Measurements from ENCODE around the gene CAMK2B.

The CAMK2B gene

DNA sequence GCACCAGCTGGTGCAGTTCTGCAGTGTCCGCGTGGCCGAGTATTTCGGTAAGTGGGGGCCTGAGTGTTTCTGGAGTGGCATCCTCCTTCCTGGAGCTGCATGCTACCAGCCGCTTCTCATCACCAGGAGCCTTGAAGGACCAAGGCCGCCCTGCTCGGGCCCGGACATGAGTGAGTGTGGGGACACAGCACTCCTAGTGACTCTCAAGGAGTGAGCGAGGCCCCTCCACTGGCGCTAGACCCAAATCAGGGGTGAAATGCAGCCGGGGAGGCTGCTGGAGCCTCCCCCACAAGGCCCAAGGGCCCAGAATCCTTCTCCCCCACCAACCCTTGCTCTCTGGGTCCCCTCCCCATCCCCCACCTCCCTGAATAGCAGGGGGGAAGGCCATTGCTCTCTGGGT is 48.0 kb downstream of the CAMK2B start:
- H3K36me3 ChIP-seq: no peaks in the 10 kb centered on the region
- no peak overlapping the region for H3K4me3 ChIP-seq
- H3K9me3 ChIP-seq (replicated peaks in 1 of 11): no peaks in the 10 kb centered on the region
- H3K27me3 ChIP-seq: no peaks in the 10 kb centered on the region
- H3K27ac ChIP-seq: no peak overlapping the region
- H4K20me1 ChIP-seq: peaks cover 0 to 6% (median 0%) of the 10 kb centered on the region in 11 experiments; a peak in 1 of 22 replicates
- peaks cover 6 to 32% (median 20%) of the 10 kb centered on the region in 10 experiments; a peak in 18 of 20 replicates for H3K4me1 ChIP-seq
- no peak for TF ChIP-seq Cebpa-rat (IDR thresholded peaks at IDR 0.05)
- H3K4me2 ChIP-seq: no peak overlapping the region
- H3K9ac ChIP-seq: no peak overlapping the region

DNA sequence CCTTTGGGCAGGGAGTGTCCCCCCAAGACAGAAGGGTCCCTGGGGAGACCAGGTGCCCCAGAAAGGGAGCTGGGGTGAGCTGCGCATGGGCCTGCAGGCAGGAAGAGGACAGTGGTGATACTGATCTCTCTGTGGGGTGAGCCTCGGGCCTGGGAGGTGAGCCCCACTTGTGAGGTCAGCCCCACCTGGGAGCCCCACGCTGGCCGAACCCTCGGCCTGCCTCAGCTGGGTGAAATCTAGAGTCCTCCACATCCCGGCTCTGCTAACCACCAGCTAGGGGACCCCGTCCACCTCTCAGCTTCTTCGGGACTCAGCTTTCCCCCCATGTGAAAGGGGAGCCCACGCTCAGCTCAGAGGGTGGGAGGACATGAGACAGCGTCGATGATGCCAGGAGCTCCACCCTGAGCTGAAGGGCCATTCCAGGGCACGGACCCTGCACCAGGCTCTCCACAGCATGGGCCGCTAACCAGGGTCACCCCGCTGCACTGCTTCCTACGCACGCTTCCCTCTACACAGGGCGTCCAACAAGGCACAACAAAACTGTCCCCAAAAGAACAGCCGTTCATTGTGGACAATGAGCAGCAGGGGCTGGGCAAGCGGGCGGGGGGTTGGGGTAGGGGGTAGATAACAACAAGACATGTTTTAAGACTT is 48.7 kb downstream of the CAMK2B start:
- Histone ChIP-seq H3K4me1 (peaks cover 0 to 31% (median 21%) of the 10 kb centered on the region in 10 experiments; a peak in 14 of 20 replicates), H3K27me3 (no peaks in the 10 kb centered on the region), H3K4me2 (peak overlapping the region in 2 of 11 experiments; percentile 16 to 41; a peak in 1 of 22 replicates), H3K27ac (no peak overlapping the region), H3K36me3 (no peaks in the 10 kb centered on the region), H3K9me3 (replicated peaks in 1 of 11) (no peaks in the 10 kb centered on the region), H3K9ac (no peak overlapping the region), H3K4me3 (no peak overlapping the region), H4K20me1 (0 out of 22 replicates have a peak, but pooled peaks cover 0 to 4% (median 0%) of the 10 kb centered on the region in 11 experiments)
- no peak for TF ChIP-seq Cebpa-rat (IDR thresholded peaks at IDR 0.05)

DNA sequence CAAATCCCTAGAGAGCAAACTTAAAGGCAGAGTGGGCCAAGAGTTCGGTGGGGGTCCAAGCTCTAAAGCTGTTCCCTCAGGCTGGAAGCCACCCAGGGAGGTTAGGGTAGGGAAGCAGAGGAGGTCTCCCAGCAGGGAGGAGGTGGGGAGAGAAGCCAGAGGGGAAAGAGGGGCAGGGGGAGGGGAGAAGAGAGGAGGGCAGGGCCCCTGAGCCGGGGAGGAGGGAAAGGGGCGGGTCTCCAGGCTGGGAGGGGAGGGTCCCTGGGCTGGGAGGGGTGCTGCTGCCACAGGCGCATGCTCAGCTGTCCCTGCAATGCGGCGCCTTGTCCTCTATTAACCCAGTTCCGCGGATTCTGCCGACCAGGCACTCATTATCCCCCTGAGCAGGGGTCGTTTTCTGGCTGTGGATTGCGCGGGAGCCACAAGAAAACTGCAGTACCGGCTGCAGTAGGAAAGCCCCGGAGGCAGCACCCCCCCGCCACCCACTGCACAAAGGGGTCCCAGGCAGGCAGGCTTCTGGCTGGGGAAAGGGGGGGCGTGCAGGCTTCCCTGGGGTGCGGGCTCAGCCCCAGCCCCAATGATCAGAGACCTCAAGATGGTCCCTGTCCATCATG is 49.3 kb downstream of the CAMK2B start:
- Histone ChIP-seq H3K4me3 (no peak overlapping the region), H3K27me3 (no peaks in the 10 kb centered on the region), H3K4me1 (peaks cover 0 to 34% (median 21%) of the 10 kb centered on the region in 10 experiments; a peak in 13 of 20 replicates), H3K27ac (no peak overlapping the region), H3K36me3 (no peaks in the 10 kb centered on the region), H3K4me2 (peak overlapping the region in 5 of 11 experiments; percentile 26 to 43 (median 28); a peak in 6 of 22 replicates), H3K9ac (no peak overlapping the region), H4K20me1 (0 out of 22 replicates have a peak, but pooled peaks cover 0 to 4% (median 0%) of the 10 kb centered on the region in 11 experiments), H3K9me3 (replicated peaks in 1 of 11) (no peaks in the 10 kb centered on the region)
- no peak for TF ChIP-seq Cebpa-rat (IDR thresholded peaks at IDR 0.05)

DNA sequence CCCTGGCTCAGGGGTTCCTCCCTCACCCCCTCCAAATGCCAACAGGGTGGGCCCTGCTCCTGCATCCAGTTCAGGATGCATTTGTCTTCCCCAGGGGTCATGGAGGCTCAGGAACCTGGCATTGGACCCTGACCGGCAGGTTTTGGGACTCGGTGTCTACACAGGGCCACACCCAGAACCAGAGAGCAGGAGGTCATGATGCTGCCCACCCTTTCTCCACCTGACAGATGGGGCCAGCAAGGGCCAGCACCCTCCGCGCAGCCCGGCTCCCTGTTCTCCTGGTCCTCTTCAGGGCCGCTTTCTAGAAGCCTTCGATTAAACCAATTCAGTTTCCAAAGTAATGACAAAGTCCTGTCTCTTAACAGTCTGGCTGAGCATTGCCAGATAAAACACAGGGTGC is 50.2 kb downstream of the CAMK2B start:
- no peaks in the 10 kb centered on the region for H3K27me3 ChIP-seq
- no peak overlapping the region for H3K4me3 ChIP-seq
- H3K9me3 ChIP-seq (replicated peaks in 1 of 11): no peaks in the 10 kb centered on the region
- 0 out of 22 replicates have a peak, but pooled peaks cover 0 to 4% (median 0%) of the 10 kb centered on the region in 11 experiments for H4K20me1 ChIP-seq
- no peak overlapping the region for H3K9ac ChIP-seq
- TF ChIP-seq Cebpa-rat (IDR thresholded peaks at IDR 0.05): no peak
- H3K4me1 ChIP-seq: peaks cover under 1 to 36% (median 23%) of the 10 kb centered on the region in 10 experiments; a peak in 16 of 20 replicates
- no peaks in the 10 kb centered on the region for H3K36me3 ChIP-seq
- no peak overlapping the region for H3K27ac ChIP-seq
- no peak overlapping the region; a peak in 1 of 22 replicates for H3K4me2 ChIP-seq

DNA sequence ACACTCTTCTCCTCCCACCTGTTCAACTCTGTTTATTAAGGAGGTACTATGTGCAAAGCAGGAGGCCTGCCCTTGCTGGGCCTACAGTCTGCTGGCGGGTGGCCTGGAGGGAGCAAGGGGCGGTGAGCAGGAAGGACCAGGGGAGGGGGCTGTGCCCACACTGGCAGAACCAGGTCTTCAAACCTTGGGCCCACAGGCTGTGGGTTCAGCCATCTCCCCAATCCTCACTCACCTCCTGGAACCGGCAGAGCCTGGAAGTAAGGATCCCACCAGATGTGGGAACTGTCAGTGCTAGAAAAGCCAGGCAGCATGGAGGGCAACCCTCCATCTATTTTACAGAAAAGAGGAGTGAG is 50.8 kb downstream of the CAMK2B start:
- Histone ChIP-seq H3K4me1 (peaks cover 6 to 41% (median 28%) of the 10 kb centered on the region in 10 experiments; a peak in 19 of 20 replicates), H3K27me3 (no peaks in the 10 kb centered on the region), H4K20me1 (0 out of 22 replicates have a peak, but pooled peaks cover 0 to 4% (median 0%) of the 10 kb centered on the region in 11 experiments)

DNA sequence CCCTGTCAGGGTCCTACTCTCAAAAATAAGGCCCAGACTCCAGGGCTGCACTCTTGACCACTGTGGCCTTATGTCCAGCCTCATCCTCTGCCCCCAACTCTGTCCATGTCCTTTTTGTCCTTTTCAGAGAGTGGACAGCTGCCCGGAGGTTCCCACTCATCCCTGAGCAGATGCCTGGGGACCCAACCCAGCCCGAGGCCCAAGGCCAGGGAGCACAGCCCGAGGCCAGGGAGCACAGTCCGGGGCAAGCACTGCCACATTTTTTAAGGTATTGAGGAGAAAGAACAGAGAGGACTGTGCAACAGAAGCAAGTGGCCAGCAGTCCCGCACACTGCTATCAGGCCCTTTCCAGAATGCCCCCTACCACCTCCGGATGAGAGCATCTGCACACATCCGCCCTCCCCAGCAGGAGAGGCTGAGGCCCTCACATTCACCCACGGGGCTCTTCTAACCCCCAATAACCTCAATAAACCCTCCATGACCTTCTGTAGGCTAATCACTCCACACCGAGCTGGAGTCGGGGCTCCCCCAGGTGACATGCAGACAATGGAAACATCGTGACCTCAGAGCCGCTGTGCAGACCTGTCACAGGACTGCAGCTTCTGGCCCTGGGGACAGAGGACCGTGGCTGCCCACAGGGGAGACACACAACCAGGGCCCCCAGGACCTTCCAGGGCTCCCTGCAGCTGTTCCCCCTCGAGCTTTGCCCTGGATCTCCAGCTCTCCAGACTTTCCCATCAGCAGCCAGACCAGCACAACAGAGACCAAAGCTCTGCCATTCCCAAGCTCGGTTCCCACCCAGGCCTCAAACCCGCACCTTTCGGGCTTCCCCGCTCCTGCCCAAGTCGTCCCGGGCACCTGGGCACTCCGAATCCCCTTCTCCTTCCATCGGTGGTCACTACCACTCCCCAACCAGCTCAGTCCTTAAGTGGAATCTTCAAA is 51.4 kb downstream of the CAMK2B start:
- no peak overlapping the region for H3K4me3 ChIP-seq
- H3K4me2 ChIP-seq: peak overlapping the region in 3 of 11 experiments; percentile 3 to 48 (median 21); a peak in 2 of 22 replicates
- no peaks in the 10 kb centered on the region for H3K36me3 ChIP-seq
- H3K4me1 ChIP-seq: peaks cover 13 to 48% (median 35%) of the 10 kb centered on the region in 10 experiments
- no peak overlapping the region for H3K9ac ChIP-seq
- H3K27me3 ChIP-seq: no peaks in the 10 kb centered on the region
- no peaks in the 10 kb centered on the region for H3K9me3 ChIP-seq (replicated peaks in 1 of 11)
- TF ChIP-seq Cebpa-rat (IDR thresholded peaks at IDR 0.05): no peak
- H4K20me1 ChIP-seq: 0 out of 22 replicates have a peak, but pooled peaks cover 0 to 4% (median 0%) of the 10 kb centered on the region in 11 experiments
- no peak overlapping the region for H3K27ac ChIP-seq

More for the DNA sequence above, 50.8 kb downstream of the CAMK2B start:
- no peak overlapping the region for H3K9ac ChIP-seq
- no peaks in the 10 kb centered on the region for H3K36me3 ChIP-seq
- TF ChIP-seq Cebpa-rat (IDR thresholded peaks at IDR 0.05): no peak
- no peaks in the 10 kb centered on the region for H3K9me3 ChIP-seq (replicated peaks in 1 of 11)
- H3K27ac ChIP-seq: no peak overlapping the region
- H3K4me2 ChIP-seq: no peak overlapping the region
- no peak overlapping the region for H3K4me3 ChIP-seq

DNA sequence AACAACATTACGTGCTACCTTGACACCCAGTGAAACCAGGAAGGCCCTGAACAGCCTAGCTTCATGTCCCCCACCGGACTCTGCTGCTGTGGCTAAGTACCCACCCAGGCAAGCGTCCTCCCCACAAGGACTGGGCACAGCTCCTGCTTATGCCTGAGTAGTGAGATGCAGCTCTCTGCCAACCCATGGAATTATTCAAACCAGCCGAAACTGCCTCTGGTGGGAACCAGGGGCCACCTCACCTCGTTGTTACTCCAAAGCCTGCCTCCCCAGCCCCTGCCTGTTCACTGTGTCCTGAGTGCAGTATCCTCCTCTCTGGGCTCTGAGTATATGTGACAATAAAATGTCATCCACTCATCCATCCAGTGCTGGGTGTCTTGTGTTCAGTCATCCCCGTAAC is 52.4 kb downstream of the CAMK2B start:
- H3K27me3 ChIP-seq: no peaks in the 10 kb centered on the region
- peaks cover 14 to 55% (median 38%) of the 10 kb centered on the region in 10 experiments for H3K4me1 ChIP-seq

DNA sequence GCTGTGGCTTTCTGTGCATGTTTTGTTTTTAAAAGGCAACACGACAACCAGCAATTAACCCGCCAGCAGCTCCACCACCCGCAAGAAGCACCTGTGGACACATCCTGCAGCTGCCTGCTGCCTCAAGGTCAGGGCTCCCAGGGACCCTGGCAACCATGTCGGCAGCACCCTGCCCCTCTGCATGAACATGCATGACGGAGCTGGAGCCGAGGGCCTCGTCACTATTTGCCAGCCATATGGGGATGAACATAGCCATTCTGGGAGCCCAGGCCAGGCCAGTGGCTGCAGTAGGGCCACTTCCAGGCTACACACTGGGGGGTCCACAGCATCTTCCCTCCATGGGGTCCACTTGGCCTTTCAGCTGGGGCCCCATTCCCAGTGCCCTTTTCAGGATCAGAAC is 52.9 kb downstream of the CAMK2B start:
- H3K27ac ChIP-seq: no peak overlapping the region
- no peaks in the 10 kb centered on the region for H3K36me3 ChIP-seq
- peak overlapping the region in 6 of 11 experiments; percentile 5 to 48 (median 25); a peak in 11 of 22 replicates for H3K4me2 ChIP-seq
- H4K20me1 ChIP-seq: peaks cover 0 to 4% (median 0%) of the 10 kb centered on the region in 11 experiments; a peak in 1 of 22 replicates
- H3K9ac ChIP-seq: no peak overlapping the region
- no peaks in the 10 kb centered on the region for H3K9me3 ChIP-seq (replicated peaks in 1 of 11)
- peaks cover 14 to 55% (median 36%) of the 10 kb centered on the region in 10 experiments for H3K4me1 ChIP-seq
- TF ChIP-seq Cebpa-rat (IDR thresholded peaks at IDR 0.05): no peak
- H3K4me3 ChIP-seq: no peak overlapping the region
- H3K27me3 ChIP-seq: no peaks in the 10 kb centered on the region

More for the DNA sequence above, 52.4 kb downstream of the CAMK2B start:
- H3K4me2 ChIP-seq: peak overlapping the region in 6 of 11 experiments; percentile 3 to 48 (median 25); a peak in 9 of 22 replicates
- no peaks in the 10 kb centered on the region for H3K9me3 ChIP-seq (replicated peaks in 1 of 11)
- no peak overlapping the region for H3K27ac ChIP-seq
- TF ChIP-seq Cebpa-rat (IDR thresholded peaks at IDR 0.05): no peak
- H3K9ac ChIP-seq: no peak overlapping the region
- peaks cover 0 to 4% (median 0%) of the 10 kb centered on the region in 11 experiments; a peak in 1 of 22 replicates for H4K20me1 ChIP-seq
- no peak overlapping the region for H3K4me3 ChIP-seq
- H3K36me3 ChIP-seq: no peaks in the 10 kb centered on the region
